ENCODE data around the gene RANBP3.

The RANBP3 gene

GRCh38 chr19:5905114-5905778 lies 72.7 kb downstream of the RANBP3 start:
- DNase-seq (ENCODE audit: low spot score): no peak

DNA sequence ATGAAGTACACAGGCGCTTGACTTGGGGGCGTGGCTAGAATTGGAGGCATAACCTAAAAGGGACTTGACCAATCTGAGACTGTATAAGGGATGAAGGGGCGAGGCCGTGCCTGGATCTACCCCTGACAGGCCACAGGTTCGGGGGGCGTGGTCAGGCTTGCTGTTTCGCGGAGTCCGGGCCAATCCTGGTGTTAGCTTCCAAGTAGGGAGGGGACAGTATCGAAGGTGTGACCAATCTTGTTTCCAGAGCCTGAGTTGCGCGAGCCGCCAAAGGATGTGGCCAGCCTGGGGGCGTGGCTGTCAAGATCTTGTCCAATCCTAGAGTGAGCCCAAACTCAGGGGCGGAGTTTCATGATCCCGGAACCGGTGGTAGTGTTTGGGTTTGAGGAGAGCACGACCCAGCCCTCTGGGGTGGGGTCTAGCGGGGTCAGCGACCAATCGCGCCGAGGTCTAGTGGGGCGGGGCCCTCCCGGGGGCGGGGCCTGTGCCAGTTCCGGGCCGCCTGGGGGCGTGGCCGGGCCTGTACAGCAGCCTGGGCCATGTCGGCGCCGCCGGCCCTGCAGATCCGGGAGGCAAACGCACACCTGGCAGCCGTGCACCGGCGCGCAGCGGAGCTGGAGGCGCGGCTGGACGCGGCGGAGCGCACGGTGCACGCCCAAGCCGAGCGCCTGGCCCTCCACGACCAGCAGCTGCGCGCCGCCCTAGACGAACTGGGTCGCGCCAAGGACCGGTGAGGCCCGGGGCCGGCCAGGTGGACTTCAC lies 73.4 kb downstream of the RANBP3 start, which contains the start of gene VMAC:
TSS of gene VMAC (plus strand) at position 521 of the 762 bp plus-strand sequence. CDS start at position 540, 19 bp downstream.
- peak; percentile 100 for DNase-seq (ENCODE audit: low spot score)

- DNase-seq (ENCODE audit: low spot score): peak; percentile 93
Measured at GRCh38 chr19:5903624-5904351, 74.2 kb downstream of the RANBP3 start, which contains the start of gene NDUFA11. Gene NDUFA11 (minus strand): TSS chr19:5903790. CDS start chr19:5903708, 82 bp downstream.

DNA sequence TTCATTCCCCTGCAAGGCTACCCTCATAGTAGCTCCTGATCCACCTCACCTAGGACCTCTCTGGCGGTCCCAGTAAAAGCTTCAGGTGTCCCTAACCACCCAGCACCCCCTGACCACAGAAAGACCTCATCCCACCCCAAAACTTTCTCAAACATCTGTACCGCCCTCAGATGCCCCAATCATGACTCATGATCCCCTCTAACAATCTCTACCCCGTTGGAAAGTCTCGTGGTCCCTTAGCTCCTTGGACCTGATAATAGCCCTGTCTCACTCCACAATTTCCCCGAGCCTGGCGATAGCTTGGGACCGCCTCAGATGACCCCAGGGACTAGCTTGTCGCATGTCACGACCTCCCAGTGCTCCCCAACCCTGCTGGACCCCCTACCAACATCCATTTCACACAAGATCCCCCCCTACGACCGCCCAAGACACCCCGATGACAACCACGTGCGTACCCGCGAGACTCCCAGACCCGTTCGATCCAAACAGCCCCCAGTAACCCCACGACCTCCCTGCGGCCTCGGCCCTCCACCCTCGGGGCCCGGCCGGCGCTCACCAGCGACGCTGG lies 74.8 kb downstream of the RANBP3 start:
- no peak for DNase-seq (ENCODE audit: low spot score)

DNA sequence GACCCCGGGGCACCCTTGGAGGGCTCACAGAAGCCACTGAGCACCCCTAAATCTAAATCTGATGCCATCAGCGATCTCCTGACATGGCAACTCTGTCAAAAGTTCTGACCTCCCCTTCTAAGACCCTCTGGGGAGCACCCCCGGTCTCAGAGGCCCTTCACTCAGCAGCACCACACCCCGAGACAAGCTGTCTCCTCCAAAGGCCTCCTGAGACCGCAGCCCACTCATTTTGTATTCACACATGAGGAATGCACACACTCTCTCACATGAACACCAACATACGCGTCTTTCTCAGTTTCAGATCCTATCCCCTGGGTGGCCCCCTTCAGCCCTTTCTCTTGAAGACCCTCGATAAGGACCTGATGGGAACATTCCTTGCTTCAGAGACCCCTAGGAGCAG lies 77.0 kb downstream of the RANBP3 start:
- no peak for DNase-seq (ENCODE audit: low spot score)

DNA sequence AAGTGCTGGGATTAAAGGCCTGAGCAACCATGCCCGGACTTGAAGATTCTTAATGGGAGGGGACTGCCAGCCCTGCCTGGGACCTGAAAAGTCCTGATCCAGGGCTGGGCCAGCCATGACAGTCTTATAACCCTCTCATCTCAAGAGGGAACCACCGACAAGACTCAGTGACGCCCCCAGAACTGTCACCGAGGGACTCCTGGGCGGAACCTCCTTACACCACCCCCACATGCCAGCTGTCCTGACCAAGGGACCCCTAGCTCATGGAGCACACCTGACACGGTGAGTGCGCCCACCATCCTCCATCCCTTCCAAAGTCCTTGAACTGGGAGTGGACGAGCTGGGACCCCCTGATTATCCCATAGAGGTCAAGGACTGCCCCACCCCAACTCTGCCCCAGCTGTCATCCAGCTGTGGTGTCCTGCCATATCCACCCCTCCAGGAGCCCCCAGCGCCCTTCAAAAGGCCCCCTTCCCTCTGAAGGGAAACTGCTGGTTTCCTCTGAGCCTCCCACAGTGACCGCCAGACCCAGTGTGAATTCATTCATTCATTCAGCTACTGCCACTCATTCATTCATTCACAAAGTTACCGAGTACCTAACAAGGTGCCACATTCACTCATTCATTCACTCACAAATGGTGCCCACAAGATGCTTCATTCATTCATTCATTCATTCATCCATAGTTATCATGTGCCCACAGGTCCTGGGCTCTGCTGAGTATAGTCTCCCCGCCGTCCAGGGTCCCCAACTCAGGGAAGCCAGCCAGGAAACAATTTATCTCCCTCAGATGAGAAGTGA lies 78.0 kb downstream of the RANBP3 start:
- no peak for DNase-seq (ENCODE audit: low spot score)

DNA sequence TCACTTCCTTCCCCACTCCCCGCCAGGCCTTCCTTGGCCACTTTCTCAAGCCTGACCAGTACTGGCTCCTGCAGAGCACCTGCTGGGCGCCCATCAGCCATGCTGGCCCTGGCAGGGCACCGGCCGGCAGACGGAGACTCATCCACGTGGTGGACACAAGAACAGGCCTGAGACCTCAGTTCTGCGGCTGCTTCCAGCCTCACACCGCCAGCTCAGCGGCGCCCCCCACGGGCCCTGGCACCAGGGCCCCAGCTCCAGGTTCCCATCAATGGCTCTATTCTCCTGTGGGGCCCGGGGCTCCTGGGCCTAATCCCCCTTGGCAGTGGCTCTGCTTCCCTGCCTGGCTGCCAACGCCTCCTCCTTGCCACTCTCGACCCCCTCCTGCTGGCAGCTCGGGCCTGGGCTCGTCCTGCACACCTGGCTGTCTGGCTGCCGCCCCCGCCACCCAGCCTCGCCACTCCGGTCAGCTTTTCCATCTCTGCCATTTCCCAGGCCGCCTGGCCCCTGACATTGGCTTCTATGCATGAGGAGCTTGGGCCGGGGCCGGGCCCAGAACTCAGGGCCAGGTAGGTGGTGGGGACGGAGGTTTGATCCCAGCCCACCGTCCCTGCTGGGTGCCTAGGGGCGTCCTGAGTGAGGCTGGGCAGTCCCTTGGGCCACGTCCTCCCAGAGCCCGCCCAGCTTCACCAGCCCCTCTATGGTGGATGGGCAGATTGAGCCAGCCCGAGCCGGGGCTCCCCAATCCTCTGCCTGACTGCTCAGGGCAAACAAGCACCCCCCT lies 80.6 kb downstream of the RANBP3 start:
- no peak for DNase-seq (ENCODE audit: low spot score)

DNA sequence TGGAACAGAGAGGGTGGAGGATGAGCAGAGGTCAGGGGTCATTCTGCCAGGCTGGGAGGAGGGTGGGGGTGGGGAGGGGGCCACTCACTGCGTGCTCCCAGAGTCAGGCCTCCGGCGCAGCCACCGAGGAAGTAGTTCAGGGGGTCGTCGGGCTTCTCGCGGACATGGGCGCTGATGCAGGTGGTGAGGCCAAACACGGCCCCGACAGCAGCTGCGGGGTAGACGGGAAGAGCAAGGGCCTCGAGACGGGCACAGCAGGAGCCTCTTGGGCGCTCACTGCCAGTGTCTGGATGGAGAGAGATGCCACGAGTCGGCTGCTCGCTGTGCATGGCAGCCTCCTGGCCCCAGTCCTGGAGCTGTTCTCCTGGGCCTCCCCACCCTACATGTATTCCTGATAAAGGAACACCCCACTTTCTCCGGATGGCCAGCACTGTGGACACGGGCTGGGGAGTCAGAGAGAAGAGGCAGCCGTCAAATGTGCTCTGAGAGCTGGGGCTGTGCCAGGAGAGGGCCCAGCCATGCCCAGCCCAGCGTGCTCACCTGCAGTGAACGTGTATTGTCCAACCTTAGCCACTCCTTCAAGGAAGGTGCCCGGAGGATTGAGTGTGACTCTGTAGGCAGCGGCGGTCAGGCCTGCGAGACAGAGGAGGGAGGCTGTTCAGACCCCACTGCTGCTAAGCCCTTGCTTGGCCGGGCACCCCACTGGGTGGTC lies 81.4 kb downstream of the RANBP3 start:
- DNase-seq (ENCODE audit: low spot score): no peak

DNA sequence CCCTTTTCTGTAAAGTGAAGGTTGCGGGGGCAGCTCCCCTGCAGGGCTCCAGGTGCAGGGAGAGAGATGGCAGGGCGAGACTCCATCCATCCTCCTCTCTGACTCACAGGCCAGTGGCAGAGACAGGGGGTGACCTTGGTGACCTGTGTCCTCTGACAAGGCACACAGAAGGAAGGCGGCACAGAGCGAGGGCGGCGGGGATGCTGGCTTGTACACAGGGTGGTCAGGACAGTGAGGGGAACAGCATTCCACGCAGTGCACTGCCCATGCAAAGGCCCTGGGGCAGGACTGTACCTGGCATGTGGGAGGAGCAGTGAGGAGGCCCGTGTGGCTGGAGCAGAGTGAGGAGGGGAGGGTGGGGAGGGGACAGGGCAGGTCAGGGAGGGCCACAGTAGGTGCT lies 82.0 kb downstream of the RANBP3 start:
- DNase-seq (ENCODE audit: low spot score): no peak

- no peak for DNase-seq (ENCODE audit: low spot score)
Measured at GRCh38 chr19:5895409-5895808, 82.5 kb downstream of the RANBP3 start.

DNA sequence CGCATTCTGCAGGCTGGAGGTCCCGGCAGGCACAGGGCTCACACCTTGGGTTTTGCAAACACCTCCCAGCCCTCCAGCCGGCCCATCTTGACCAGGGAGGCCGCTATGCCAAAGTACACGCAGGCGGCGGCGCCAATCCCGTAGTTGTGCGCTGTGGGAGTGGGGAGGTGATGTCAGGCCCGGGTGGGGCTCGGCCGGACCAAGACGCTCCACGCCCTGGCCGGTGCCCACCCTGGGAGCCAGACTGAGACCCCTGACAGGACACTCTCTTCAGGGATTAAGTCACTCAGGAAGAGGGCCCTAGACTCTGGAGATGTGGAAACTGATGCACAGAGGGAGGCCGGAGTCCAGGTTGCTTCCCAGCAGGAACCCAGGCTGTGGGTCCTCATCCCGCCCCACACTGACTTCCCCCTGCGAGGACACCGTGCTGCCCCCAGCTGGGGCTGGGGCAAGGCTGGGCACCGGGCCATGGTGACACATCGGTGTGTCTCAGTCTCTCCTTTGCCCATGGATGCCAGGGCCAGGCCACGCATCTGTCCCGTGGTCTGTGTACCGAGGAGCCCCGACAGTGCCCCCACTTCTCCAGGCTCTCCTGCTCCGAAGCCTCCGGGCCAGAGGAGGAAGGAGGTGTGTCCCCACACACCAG lies 83.1 kb downstream of the RANBP3 start:
- DNase-seq (ENCODE audit: low spot score): no peak

- DNase-seq (ENCODE audit: low spot score): no peak
Measured at GRCh38 chr19:5893907-5894703, 83.8 kb downstream of the RANBP3 start.

DNA sequence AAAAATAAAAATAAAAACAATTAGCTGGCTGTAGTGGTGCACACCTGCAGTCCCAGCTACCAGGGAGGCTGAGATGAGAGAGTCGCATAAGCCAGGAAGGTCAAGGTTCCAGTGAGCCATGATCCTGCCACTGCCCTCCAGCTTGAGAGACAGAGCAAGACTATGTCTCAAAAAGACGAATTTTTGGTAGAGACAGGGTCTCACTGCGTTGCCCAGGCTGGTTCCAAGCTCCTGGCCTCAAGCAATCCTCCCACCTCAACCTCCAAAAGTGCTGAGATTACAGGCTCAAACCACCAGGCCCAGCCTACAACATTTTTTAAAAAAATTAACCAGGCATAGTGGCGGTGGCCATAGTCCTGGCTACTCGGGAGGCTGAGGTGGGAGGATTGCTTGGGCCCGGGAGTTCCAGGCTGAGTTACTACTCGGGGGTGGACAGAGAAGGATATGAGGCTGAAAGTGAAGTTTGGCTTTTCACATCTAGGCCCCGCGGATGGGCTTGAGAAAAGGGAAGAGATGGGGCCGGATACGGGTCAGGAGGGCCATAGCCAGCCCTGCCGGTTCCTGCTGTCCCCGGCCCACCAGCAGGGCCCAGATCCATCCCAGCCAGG lies 84.5 kb downstream of the RANBP3 start:
- no peak for DNase-seq (ENCODE audit: low spot score)

DNA sequence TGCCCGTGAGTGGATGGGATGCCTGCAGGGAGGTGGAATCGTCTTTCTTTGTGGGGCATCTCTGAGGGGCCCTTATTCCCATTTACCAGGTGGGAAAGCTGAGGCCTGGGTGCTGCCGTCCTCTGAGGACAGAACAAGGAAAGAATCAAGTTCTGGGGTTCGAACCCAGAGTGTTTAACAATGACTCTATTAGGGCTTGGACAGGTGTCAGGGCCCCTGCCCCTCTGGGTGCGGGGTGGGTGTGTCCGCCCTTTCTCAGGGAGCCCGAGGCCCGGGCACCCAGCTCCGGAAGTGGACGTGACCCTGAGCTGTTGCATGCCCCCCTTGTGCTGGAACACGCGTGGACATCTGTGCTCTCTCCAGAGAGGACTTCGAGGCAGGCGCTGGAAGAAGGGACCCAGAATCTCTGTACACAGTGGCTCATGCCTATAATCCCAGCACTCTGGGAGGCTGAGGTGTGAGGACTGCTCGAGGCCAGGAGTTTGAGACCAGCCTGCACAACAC lies 85.1 kb downstream of the RANBP3 start:
- no peak for DNase-seq (ENCODE audit: low spot score)

- DNase-seq (ENCODE audit: low spot score): no peak
Measured at GRCh38 chr19:5891938-5892771, 85.8 kb downstream of the RANBP3 start.

- DNase-seq (ENCODE audit: low spot score): no peak
Measured at GRCh38 chr19:5891572-5891937, 86.4 kb downstream of the RANBP3 start.

- DNase-seq (ENCODE audit: low spot score): no peak
Measured at GRCh38 chr19:5890099-5890498, 87.8 kb downstream of the RANBP3 start.

All from SK-N-DZ (cell line).